ENCODE results near the gene ZNF763. TPM values are rescaled to one million over a fixed set of nuclear protein-coding genes. Genes with fewer than 3 reads are reported as not detected.
"Not testable (repeated sequence)": the region's sequence is repeated elsewhere in the genome, so short reads cannot be mapped to it uniquely, and the experiment has no call there.

Gene ZNF763
- total RNA-seq, 1 donor from 2014 or later = 4.3 TPM

GRCh38 chr19:11986754-11987153 lies 21.9 kb downstream of the ZNF763 start:
- peaks cover 4% of the 10 kb centered on the region for H3K4me1 Mint-ChIP-seq (ENCODE audit: unreplicated experiment)
- no peak for TF ChIP-seq CTCF (IDR thresholded peaks at IDR 0.05)
- no peak for DNase-seq (ENCODE audit: extremely low spot score, unreplicated experiment)
- no peaks in the 10 kb centered on the region for H3K9me3 Mint-ChIP-seq (ENCODE audit: unreplicated experiment)
- H3K36me3 Mint-ChIP-seq (ENCODE audit: unreplicated experiment) = peaks cover 5% of the 10 kb centered on the region
- no peak overlapping the region for H3K27ac Mint-ChIP-seq (ENCODE audit: unreplicated experiment)
- no peak overlapping the region for H3K4me3 Mint-ChIP-seq (ENCODE audit: unreplicated experiment)
- H3K27me3 Mint-ChIP-seq (ENCODE audit: unreplicated experiment) = no peaks in the 10 kb centered on the region

DNA sequence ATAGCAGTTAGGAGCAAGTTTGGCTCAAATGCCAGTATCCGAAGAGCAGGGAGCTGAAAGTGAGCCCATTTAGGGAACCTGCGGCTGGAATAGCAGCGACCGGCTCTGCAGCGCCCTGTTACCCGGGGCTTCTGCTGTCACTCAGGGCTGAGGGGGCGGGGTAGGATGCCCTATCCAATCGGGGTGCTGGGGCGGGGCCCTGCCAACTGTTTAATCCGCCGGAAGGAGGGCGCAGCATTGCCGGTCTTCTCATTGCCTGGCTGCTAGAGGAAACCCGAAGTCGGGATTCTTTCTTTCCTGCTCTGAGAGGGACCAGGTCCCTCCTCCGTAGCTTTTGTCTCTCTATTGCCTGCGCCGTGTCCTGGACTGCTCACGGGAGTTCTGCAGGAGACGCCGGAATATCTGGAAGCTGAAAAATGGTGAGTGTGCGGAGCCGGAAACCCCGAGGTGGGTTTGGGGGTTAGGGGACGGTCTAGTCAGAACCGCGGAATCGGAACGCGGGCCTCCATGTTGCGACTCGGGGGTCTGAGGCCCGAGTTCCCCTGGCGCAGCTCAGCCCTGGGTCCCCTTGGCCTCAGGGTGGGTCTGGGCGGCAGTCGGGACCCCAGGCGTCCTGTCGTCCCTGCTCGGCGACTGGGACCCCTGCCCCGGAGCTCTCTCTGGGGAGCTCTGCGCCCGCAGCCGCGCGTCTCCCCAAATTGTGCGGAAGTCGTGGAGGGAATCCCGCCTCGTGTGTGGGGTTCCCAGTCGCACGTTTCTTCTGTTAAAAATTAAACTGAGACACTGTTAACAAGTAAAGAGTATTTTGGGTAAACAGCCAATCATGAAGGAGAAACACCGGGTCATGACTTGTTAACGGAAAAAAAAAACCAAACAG lies 22.8 kb downstream of the ZNF763 start:
- TF ChIP-seq CTCF (IDR thresholded peaks at IDR 0.05) = no peak
- peak overlapping the region; percentile 96 for H3K27ac Mint-ChIP-seq (ENCODE audit: unreplicated experiment)
- H3K36me3 Mint-ChIP-seq (ENCODE audit: unreplicated experiment) = peaks cover 3% of the 10 kb centered on the region
- no peaks in the 10 kb centered on the region for H3K9me3 Mint-ChIP-seq (ENCODE audit: unreplicated experiment)
- no peaks in the 10 kb centered on the region for H3K27me3 Mint-ChIP-seq (ENCODE audit: unreplicated experiment)
- DNase-seq (ENCODE audit: extremely low spot score, unreplicated experiment) = peak; percentile 97
- H3K4me3 Mint-ChIP-seq (ENCODE audit: unreplicated experiment) = peak overlapping the region; percentile 97
- H3K4me1 Mint-ChIP-seq (ENCODE audit: unreplicated experiment) = peaks cover 6% of the 10 kb centered on the region

DNA sequence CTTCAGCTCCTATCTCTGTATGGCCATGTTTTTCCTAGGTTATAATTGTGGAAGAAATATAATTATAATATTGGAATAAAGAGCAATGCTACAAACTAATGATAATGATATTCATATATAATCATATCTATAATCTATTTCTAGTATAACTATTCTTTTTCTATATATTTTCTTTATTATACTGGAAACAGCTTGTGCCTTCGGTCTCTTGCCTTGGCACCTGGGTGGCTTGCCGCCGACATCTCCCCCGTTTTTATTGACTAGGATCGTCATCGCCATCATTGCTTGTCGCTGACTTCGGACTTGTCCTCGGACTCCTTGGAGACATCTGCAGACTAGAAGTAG lies 24.2 kb downstream of the ZNF763 start:
- no peak for DNase-seq (ENCODE audit: extremely low spot score, unreplicated experiment)
- H3K36me3 Mint-ChIP-seq (ENCODE audit: unreplicated experiment) = peaks cover 3% of the 10 kb centered on the region
- TF ChIP-seq CTCF (IDR thresholded peaks at IDR 0.05) = no peak
- H3K4me1 Mint-ChIP-seq (ENCODE audit: unreplicated experiment) = peaks cover 6% of the 10 kb centered on the region
- H3K27ac Mint-ChIP-seq (ENCODE audit: unreplicated experiment) = no peak overlapping the region
- H3K9me3 Mint-ChIP-seq (ENCODE audit: unreplicated experiment) = no peaks in the 10 kb centered on the region
- H3K4me3 Mint-ChIP-seq (ENCODE audit: unreplicated experiment) = peak overlapping the region; percentile 97
- H3K27me3 Mint-ChIP-seq (ENCODE audit: unreplicated experiment) = no peaks in the 10 kb centered on the region

DNA sequence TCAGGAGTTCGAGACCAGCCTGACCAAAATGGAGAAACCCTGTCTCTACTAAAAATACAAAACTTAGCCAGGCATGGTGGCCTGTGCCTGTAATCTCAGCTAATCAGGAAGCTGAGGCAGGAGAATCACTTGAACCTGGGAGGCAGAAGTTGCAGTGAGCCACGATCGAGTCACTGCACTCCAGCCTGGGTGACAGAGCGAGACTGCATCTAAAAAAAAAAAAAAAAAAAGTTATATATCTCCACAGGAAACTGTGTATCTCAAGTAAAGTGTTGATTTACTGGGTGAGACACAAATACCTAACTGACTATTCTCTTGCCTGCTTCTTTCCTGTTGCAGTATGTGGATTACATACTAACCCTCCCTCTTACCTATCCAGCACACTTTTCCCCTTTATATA lies 27.1 kb downstream of the ZNF763 start:
- not testable (repeated sequence) for H3K27ac Mint-ChIP-seq (ENCODE audit: unreplicated experiment); H3K4me1 Mint-ChIP-seq (ENCODE audit: unreplicated experiment); H3K27me3 Mint-ChIP-seq (ENCODE audit: unreplicated experiment); H3K4me3 Mint-ChIP-seq (ENCODE audit: unreplicated experiment); H3K9me3 Mint-ChIP-seq (ENCODE audit: unreplicated experiment); DNase-seq (ENCODE audit: extremely low spot score, unreplicated experiment); H3K36me3 Mint-ChIP-seq (ENCODE audit: unreplicated experiment)

DNA sequence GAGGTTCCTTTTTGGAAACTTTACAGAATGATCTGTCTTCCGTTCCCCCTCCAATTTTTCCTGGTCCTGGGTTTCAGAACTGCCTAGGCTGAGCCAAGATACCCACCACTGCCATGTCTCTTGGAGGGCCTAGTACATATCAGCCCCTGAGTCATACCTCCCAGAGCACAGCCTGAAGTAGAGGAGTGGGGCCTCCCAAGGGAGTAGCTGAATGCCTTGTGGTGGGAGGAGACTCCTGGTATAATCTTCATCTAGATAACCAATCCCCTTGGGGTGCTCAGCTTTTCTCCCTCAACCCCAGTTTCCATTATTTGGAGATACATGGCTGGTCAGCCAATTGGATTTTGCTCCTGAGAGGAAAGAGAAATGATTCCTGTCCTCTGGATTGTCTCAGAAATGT lies 30.3 kb downstream of the ZNF763 start:
- no peak for TF ChIP-seq CTCF (IDR thresholded peaks at IDR 0.05)
- peaks cover 16% of the 10 kb centered on the region for H3K36me3 Mint-ChIP-seq (ENCODE audit: unreplicated experiment)
- H3K4me1 Mint-ChIP-seq (ENCODE audit: unreplicated experiment) = peaks cover 8% of the 10 kb centered on the region
- peaks cover 12% of the 10 kb centered on the region for H3K9me3 Mint-ChIP-seq (ENCODE audit: unreplicated experiment)
- no peak overlapping the region for H3K27ac Mint-ChIP-seq (ENCODE audit: unreplicated experiment)
- H3K4me3 Mint-ChIP-seq (ENCODE audit: unreplicated experiment) = no peak overlapping the region
- no peaks in the 10 kb centered on the region for H3K27me3 Mint-ChIP-seq (ENCODE audit: unreplicated experiment)
- DNase-seq (ENCODE audit: extremely low spot score, unreplicated experiment) = no peak
